Glomerular visceral epithelial cell (primary cell): ENCODE results near the gene SPATA22.
"Not testable (repeated sequence)": the region's sequence is repeated elsewhere in the genome, so short reads cannot be mapped to it uniquely, and the experiment has no call there.

ENCODE experiments used
- DNase-seq: peaks from one replicate; pipeline ENCODE4 v3.0.0-alpha.2; 2016; ENCODE audit errors: extremely low spot score

The SPATA22 gene

DNA sequence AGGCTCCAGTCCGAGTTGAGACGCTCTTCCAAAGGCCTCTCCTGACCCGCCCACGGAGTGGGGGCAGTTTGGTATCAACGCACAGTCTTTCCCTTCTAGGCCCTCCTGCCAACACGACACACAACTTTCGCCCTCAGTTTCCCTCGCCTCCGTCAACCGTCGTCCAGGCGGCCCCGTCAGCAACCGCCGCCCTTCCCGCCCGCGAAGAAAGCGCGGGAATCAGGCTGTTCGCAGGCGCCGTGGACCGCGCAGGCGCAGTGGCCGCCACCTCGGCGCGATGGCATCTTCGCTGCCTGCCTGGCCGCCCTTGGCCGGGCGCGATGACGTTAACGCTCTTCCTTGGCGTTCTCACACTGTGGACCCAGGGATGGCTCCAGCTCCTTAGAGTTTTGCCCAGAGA, at the start of gene SPATA22:
TSS of gene SPATA22 (minus strand) at position 221 of the 400 bp plus-strand sequence. CDS start 2,494 bp downstream, outside the sequence.
- DNase-seq, result no peak

DNA sequence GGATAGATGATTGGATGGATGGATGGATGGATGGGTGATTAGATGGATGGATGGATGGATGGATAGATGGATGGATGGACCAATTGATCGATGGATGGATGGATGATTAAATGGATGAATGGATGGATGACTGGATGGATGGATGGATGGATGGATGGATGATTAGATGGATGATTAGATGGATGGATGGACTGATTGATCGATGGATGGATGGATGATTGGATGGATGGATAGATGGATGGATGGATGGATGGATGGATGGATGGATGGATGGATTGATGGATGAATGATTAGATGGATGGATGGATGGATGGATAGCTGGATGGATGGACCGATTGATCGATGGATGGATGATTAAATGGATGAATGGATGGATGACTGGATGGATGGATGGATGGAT, 47.9 kb upstream of the SPATA22 start:
- DNase-seq, result not testable (repeated sequence)

DNA sequence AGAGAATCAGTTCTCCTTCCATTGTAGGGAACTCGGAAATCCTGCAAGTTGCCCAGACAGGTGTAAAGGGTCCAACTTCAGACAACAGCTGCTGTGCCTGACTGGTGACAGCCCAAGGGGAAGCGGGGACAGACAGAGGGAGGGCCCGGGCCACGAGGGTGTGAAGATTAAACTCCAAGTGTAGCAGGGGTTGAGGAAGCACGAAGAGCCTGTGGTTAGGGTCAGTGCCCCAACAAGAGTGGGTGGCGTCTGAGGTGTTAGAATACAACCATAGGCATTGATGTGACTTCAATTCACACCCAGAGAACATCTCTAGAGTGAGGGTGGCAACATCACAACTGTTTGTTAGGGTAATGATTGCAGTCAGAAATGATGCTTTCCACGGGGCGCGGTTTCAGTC, 43.3 kb upstream of the SPATA22 start:
- DNase-seq, result no peak

GRCh38 chr17:3514167-3514566, 42.5 kb upstream of the SPATA22 start:
- DNase-seq, result not testable (repeated sequence)

GRCh38 chr17:3513305-3514035, 41.9 kb upstream of the SPATA22 start:
- DNase-seq, result no peak

DNA sequence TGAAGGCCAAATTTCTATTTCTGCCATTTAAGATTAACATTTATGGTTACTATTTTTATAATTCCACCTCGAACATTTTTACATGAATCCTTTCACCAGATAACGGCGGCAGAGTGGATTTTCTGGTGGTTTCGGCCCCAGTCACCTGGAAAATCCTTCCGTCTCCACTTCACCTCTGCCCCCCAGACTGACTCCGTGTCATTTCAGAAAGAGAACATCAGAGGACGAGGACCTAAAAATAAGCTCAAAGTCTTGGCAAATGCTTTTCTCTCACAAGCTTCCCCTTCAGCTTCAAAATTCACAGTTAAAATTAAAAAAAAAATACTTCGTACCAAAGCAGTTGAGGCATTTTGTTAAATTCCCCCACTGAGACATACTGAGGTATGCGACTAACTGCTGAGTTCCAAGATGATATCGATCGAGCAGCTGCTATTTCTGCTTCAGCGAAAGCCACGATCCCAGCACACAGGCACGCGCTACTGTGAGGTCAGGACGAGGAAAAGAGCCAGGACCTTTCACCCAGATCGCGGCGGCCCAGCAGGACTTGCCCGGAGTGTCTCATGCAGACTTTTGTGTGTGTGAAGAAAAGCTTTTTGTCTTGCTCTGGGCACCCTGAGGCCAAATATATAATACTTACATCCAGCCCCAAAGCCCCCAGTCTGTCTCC, 41.0 kb upstream of the SPATA22 start:
- no peak for DNase-seq

DNA sequence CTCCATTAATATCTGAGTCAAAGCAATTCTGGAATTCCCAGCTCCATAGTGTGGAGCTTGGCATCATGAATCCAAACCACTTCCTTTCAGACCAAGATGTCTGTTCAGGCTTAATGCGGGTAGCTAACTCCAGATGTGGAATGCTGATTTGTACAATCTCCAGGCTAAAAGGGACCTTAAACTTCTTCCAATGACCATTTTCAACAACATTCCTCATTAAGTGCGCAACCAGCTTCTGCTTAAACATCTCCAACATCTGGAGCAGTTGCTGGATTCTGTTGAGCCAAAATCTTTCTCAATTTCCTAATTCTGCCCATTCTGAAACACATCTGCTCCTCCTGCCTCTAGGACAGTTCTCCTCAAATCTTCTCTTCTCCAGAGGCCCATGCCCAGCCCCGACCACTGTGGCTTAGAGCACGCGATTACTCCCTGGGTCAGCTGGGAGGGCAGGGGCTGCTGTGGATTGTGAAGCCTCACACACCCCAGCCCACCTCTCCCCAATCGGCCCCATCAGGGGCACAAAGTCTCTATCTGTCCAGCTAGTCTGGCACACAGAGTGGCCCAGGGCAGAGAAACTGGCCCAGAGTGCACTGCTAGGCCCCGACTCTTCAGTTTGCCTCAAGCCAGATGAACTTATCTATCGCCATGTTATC, 40.4 kb upstream of the SPATA22 start:
- DNase-seq, result no peak

DNA sequence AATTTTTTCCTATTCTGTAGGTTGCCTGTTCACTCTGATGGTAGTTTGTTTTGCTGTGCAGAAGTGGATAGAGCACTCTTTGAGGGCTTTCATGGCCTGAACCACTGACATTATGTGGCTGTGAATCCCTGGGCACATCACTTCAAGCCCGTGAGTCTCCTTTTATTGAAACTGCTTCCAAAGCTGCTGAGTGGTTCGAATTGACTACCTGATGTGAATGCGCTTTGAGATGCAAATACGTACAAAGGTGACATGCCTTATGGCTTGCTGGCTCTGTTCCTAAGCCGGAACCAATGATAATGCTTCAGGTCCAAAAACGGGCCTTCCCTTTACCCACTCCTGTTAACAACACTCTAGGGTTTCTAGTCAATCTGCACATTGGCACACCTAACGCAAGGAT, 38.5 kb upstream of the SPATA22 start:
- DNase-seq, result no peak

DNA sequence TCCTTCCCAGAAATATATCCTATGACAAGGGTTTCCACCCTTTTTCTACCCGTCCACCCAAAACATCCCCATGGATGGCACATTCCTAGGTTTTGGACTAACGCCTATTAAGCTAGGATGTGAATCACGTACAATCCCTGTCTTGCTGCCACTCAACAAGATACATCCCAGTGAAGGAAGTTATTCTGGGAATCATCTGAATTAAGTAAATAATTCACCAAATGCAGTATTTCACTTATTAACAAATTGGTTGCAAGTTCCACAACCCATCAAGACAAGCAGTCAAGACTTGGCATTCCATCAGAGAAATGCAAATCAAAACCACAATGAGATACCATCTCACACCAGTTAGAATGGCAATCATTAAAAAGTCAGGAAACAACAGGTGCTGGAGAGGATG, 36.2 kb upstream of the SPATA22 start:
- DNase-seq, result no peak

DNA sequence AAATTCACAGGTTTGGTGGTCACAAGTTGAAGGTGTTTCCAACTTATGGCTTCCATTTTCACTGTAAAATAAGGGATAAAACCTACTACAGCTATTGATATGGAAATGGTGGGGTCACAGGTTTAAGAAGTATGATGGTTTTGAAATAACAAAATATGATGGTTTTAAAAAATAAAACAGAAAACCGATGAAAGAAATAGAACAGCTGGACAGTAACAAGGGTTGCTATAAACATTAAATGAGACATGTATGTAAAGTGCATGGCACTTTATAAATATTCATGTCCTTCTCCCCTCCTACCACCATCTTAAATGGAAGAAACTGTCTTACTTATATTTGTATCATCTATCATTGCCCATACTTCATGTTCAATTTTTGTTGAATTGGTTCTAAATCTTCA, 35.5 kb upstream of the SPATA22 start:
- DNase-seq, result no peak

DNA sequence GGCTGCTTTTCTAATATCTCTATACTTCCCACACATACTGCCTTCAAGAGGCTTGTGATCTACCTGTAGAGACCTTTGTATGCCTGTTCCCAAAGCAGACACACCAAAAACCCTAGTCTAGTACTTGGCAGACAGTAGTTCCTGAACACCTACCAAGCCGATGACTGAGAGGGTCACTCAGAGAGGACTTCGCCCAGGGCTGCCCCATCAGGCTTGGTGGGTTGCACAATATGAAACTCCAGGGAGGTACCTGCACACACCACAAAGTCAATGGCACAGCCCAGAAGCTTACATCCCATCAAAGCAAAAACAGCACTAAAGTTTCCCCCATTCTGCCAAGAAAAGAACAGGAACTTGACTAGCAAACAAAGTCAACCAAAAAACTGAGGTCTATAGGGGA, 34.4 kb upstream of the SPATA22 start:
- DNase-seq, result no peak

- no peak for DNase-seq
Measured at GRCh38 chr17:3505008-3505407, 33.4 kb upstream of the SPATA22 start.

- no peak for DNase-seq
Measured at GRCh38 chr17:3503285-3503684, 31.7 kb upstream of the SPATA22 start.

DNA sequence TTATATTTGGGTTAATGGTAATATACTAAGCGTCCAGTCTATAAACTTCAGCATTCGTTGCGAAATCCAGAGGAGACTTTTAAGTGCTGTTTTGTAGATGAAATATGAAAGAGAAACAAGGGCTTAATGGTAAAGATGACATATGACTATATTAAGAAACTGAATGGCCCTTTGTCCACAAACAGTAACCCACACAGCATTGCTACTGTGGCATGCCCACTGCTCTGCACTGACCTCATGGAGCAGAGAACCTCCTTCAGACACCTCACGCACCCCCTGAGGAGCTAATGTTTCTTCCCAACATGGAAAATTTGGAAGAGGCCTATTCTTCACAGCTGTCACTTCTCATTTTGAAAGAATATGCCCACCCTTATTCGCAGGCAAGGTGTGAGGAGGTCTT, 30.8 kb upstream of the SPATA22 start:
- no peak for DNase-seq

DNA sequence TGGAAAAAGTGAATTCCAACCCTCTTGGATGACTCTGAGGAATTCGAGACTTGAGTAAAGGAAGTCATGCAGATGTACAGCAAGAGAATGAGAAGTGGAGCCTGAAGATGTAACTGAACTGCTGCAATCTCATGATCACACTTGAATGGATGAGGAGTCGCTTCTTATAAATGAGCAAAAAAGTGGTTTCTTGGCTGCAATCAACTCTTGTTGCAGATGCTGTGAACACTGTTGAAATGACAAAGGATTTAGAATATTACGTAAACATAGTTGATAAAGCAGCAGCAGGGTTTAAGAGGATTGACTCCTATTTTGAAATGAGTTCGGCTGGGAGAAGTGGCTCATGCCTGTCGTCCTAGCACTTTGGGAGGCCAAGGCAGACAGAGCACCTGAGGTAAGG, 29.7 kb upstream of the SPATA22 start:
- DNase-seq, result no peak

DNA sequence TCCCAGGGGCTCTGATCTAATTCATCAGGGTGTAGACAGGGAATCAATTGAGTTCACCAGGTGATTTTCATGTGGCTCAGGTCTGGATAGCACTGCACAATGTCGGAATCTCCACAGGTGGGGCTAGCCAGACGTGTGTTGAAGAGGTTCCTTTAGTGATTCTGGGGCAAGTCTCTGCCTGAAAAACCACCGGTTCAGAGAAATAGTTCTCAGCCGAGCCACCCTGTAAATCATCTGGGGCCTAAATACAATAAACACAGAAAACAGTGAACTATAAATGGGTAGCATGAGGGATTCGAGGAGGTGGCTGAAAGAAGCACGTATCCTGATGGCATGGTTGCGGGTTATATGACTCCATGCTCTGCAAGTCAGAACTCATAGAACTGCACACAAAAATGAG, 25.5 kb upstream of the SPATA22 start:
- no peak for DNase-seq

DNA sequence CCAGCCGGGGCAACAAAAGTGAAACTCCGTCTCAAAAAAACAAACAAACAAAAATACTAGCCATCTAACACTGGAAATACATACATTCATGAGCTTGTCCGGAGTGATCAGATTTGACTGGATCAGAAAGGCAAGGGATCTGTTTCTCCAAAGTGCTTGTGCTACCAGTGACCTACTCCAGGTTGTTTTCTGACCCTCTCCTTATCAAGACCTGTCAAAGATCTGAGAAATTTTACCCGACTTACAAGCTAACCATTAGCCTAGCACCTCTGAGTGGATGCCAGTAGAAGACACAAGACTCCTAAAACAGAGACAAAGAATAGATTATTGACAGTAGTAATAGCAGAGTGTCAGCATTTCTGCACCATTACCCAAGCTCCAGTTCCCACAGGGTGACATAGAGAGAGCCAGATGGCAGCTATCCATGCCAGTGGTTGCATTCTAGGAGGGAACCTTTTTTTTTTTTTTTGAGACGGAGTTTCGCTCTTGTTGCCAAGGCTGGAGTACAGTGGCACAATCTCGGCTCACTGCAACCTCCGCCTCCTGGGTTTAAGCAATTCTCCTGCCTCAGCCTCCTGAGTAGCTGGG, 14.0 kb upstream of the SPATA22 start:
- DNase-seq, result no peak

- no peak for DNase-seq
Measured at GRCh38 chr17:3482852-3483251, 11.2 kb upstream of the SPATA22 start.

DNA sequence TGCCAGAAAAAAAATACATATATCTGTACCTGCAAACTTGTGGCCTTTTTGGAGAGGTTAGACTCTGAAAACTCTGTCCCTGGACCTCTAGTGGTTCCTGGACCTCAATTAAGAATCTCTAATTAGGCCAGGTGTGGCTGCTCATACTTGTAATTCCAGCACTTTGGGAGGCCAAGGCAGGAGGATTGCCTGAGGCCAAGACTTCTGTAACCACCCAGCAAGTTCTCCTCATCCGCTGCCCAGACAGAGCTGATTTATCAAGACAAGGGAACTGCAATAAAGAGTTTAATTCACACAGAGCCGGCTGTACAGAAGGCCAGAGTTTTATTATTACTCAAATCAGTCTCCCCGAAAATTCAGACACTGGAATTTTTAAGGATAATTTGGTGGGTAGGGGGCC, 8.4 kb upstream of the SPATA22 start:
- DNase-seq, result no peak

DNA sequence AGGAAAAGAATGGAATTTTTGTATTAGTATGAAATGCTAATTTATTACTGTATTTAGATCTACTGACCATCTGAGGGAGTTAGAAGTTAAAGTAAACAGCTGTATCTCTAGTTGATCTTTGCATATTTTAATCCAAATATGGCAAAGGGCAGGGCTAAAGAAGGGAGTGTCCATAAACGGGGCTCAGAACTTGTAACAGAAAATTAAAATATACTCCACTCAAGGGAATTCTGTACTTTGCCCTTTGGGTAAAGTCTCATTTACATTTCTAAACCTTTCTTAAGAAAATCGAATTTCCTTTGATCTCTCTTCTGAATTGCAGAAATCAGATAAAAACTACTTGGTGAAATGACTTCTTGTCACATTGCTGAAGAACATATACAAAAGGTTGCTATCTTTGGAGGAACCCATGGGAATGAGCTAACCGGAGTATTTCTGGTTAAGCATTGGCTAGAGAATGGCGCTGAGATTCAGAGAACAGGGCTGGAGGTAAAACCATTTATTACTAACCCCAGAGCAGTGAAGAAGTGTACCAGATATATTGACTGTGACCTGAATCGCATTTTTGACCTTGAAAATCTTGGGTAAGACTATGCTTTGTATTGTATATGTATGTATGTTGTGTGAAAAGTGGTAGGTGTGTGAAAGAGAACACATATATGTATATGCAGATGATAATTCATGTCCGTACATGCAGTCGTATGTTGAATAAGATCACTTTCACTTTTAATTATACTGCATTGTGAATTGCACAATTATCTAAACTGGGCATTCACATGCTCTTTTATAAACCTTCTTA, 4.4 kb upstream of the SPATA22 start, which contains the start of gene ASPA:
TSS of gene ASPA (plus strand) at position 186 of the 799 bp plus-strand sequence. CDS start at position 349, 163 bp downstream.
- peak; percentile 1 for DNase-seq

- no peak for DNase-seq
Measured at GRCh38 chr17:3475251-3475685, 3.6 kb upstream of the SPATA22 start.

- DNase-seq, result no peak
Measured at GRCh38 chr17:3474212-3474611, 2.6 kb upstream of the SPATA22 start.
